DND-41 (cell line): ENCODE results near the gene BRD3.

Source experiments
- ATAC-seq: fragments of 200-7000 bp; cut with Tn5 transposase; 3 replicates; pipeline ENCODE4 v1.9.1; 2021; ENCODE audit warnings: low read depth; ENCODE audit not compliant: insufficient read depth
- DNase-seq: peaks from one replicate; pipeline ENCODE4 v3.0.0-alpha.2; 2020
- H2AFZ ChIP-seq: 2 replicates; pipeline ENCODE4 v1.6.0; 2012; ENCODE audit warnings: low read depth, low read length
- H3K27ac ChIP-seq: 2 replicates; pipeline ENCODE4 v1.5.1; 2012; ENCODE audit warnings: low read length, inconsistent platforms
- H3K27me3 ChIP-seq: fragments of 200-600 bp; sonication (generic); 2 replicates; pipeline ENCODE4 v1.6.0; 2012; ENCODE audit warnings: low read length, mild to moderate bottlenecking, inconsistent platforms; ENCODE audit not compliant: insufficient read depth, poor library complexity
- H3K36me3 ChIP-seq: 2 replicates; pipeline ENCODE4 v1.5.1; 2012; ENCODE audit warnings: low read length, inconsistent platforms; ENCODE audit not compliant: insufficient read depth
- H3K4me1 ChIP-seq: 2 replicates; pipeline ENCODE4 v1.5.1; 2012; ENCODE audit warnings: mild to moderate bottlenecking, low read length; ENCODE audit not compliant: insufficient read depth
- H3K4me2 ChIP-seq: 2 replicates; pipeline ENCODE4 v1.6.0; 2012; ENCODE audit warnings: mild to moderate bottlenecking, moderate library complexity, low read length, inconsistent platforms; ENCODE audit not compliant: insufficient read depth
- H3K4me3 ChIP-seq, 2 experiments: fragments of 200-600 bp in 1 of 2; shearing (Covaris generic) in 1 of 2; 2 replicates each; pipeline ENCODE4 v1.5.1; 2012 to 2016; ENCODE audit warnings: inconsistent platforms in 2 of 2, low read length in 2 of 2, mild to moderate bottlenecking in 2 of 2, low read depth in 1 of 2, moderate library complexity in 1 of 2
- H3K79me2 ChIP-seq: 2 replicates; pipeline ENCODE4 v1.6.0; 2012; ENCODE audit warnings: low read length, inconsistent platforms; ENCODE audit not compliant: insufficient read depth
- H3K9ac ChIP-seq: 2 replicates; pipeline ENCODE4 v1.6.0; 2012; ENCODE audit warnings: low read depth, mild to moderate bottlenecking, inconsistent platforms, low read length, moderate library complexity
- H3K9me3 ChIP-seq: 2 replicates; pipeline ENCODE4 v1.5.1; 2012; ENCODE audit warnings: low read length, moderate library complexity, mild to moderate bottlenecking, inconsistent platforms; ENCODE audit not compliant: insufficient read depth, severe bottlenecking
- H4K20me1 ChIP-seq: 2 replicates; pipeline ENCODE4 v1.6.0; 2012; ENCODE audit warnings: low read length; ENCODE audit not compliant: insufficient read depth
- EZH2 ChIP-seq: IDR thresholded peaks from 3 replicates; pipeline ENCODE4 v1.6.1; 2012; ENCODE audit warnings: borderline replicate concordance, low read depth, mild to moderate bottlenecking, moderate library complexity, low read length, inconsistent platforms; ENCODE audit not compliant: severe bottlenecking
- TF ChIP-seq, protein P1 (sequence below): IDR thresholded peaks from 2 replicates; pipeline ENCODE4 v1.5.1; 2012; ENCODE audit warnings: borderline replicate concordance, low read length, moderate library complexity, mild to moderate bottlenecking; ENCODE audit not compliant: poor library complexity, severe bottlenecking; ENCODE audit errors: extremely low read depth

The BRD3 gene

DNA sequence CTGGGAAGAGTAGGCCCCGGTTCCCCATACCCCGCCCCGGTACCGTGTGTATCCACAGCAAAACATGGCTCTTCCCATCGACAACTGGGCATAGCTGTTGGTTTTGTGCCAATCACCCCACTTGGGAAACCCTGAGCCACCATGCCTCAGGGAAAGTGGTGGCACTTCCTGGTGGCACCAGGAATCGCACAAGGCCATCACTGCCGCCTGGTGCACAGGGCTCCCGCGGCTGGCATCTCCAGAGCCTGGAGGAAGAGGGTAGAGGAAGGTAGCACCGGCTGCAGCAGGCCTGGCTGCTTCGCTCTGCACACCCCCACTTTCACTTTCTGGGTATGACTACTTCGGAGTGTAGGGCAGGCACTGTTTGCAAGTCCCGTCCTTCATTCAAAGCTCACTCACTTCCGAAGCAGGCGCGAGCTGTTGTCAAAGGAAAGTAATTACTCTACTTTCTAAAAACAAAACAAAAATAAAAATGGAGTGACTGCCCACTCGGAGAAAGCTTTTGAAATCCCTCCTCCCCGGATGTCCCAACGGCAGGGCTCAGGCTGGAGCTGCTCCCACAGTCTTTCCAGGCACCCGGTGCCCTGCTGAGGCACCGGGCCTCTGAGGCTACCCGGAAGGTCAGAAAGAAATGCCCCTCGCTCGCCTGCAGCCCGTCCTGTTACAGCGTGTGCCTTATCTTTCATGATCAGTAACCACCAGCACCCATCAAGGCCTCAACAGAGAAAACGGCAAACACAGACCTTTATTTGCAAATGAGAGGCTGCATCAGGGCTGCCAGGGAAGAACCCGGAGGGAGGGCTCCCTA lies 2.0 kb downstream of the BRD3 start:
- peaks cover 51% of the 10 kb centered on the region for H4K20me1 ChIP-seq
- H3K4me1 ChIP-seq, result peaks cover 33% of the 10 kb centered on the region
- peak overlapping the region; percentile 98 for H3K9ac ChIP-seq
- peaks cover 67% of the 10 kb centered on the region for H3K79me2 ChIP-seq
- peak overlapping the region; percentile 80 for H3K4me2 ChIP-seq
- ATAC-seq (peak; percentile 66), DNase-seq (peak; percentile 71)
- H3K9me3 ChIP-seq, result no peaks in the 10 kb centered on the region
- peak overlapping the region; percentile 82 to 94; a peak in 3 of 4 replicates for H3K4me3 ChIP-seq
- peaks cover 13% of the 10 kb centered on the region for H3K27me3 ChIP-seq
- peaks cover 15% of the 10 kb centered on the region; the same call in 1 of the 2 replicates for H3K36me3 ChIP-seq
- H3K27ac ChIP-seq, result peak overlapping the region; percentile 92
- TF ChIP-seq, protein P1, sequence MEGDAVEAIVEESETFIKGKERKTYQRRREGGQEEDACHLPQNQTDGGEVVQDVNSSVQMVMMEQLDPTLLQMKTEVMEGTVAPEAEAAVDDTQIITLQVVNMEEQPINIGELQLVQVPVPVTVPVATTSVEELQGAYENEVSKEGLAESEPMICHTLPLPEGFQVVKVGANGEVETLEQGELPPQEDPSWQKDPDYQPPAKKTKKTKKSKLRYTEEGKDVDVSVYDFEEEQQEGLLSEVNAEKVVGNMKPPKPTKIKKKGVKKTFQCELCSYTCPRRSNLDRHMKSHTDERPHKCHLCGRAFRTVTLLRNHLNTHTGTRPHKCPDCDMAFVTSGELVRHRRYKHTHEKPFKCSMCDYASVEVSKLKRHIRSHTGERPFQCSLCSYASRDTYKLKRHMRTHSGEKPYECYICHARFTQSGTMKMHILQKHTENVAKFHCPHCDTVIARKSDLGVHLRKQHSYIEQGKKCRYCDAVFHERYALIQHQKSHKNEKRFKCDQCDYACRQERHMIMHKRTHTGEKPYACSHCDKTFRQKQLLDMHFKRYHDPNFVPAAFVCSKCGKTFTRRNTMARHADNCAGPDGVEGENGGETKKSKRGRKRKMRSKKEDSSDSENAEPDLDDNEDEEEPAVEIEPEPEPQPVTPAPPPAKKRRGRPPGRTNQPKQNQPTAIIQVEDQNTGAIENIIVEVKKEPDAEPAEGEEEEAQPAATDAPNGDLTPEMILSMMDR, result no peak
- TF ChIP-seq EZH2, result no peak
- H2AFZ ChIP-seq, result no peak overlapping the region

DNA sequence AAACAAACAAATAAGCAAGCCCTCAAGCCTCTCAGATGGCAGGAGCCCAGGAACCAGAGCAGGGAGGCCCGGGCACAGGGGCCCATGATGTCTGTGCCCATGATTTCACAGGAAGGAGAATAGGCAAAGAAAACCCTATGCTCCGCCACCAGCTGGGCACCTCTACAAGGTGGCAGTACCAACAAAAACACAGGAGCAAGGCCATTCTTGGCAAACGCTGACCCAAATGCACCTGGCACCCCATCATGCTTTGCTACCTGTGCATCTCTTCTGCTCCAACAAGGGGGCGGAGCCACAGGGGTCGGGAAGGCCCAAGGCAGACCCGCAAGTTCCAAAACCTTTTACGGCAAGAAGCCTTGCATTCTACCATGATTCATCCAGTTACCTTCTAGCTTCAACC lies 3.1 kb downstream of the BRD3 start:
- peaks cover 78% of the 10 kb centered on the region for H3K79me2 ChIP-seq
- no peak for ATAC-seq

DNA sequence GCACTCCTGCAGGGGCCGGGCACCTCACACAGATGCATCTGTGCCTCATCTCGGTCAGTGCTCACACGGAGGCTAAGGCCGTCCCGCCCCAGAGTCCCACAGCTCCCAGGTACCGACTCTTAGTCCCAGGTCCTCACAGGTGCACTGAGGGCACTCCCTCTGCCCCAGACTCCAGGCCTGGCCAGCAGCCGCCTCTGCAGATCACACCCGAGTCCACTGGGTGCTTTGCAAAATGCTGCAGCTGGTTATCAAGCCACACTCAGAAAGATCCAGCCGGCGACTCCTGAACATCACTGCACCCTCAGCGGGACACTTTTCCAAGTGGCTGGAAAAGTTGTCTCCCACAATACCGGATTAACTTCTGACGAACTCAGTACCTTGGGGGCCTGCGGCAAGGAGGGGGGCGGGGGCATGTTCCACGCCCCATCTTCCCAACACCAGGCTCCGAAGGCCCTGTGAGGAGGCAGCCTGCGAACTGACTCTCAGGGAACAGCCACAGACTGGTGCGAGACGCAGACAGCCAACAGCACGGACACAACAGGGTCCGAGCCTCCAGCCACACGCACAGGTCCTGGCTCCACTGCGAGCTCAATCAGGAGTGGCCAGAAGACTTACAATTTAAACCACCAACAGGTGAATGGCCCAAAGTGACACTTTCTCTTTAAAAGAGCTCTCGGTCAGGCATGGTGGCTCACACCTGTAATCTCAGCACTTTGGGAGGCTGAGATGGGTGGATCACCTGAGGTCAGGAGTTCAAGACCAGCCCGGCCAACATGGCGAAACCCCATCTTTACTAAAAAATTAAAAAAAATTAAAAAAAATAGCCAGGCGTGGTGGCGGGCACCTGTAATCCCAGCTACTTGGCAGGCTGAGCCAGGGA lies 4.0 kb downstream of the BRD3 start:
- Histone ChIP-seq H3K27ac (no peak overlapping the region), H3K4me1 (peaks cover 23% of the 10 kb centered on the region), H3K4me2 (peak overlapping the region; percentile 36; the same call in 1 of the 2 replicates), H3K9me3 (no peaks in the 10 kb centered on the region), H3K4me3 (no peak overlapping the region), H3K79me2 (peaks cover 87% of the 10 kb centered on the region), H3K36me3 (peaks cover 15% of the 10 kb centered on the region; the same call in 1 of the 2 replicates), H4K20me1 (peaks cover 71% of the 10 kb centered on the region), H3K27me3 (no peaks in the 10 kb centered on the region), H3K9ac (no peak overlapping the region), H2AFZ (no peak overlapping the region)
- TF ChIP-seq EZH2, result no peak
- TF ChIP-seq, protein P1, result no peak
- DNase-seq, result no peak
- ATAC-seq, result no peak

More for the DNA sequence above, 3.1 kb downstream of the BRD3 start:
- no peak for DNase-seq
- Histone ChIP-seq H4K20me1 (peaks cover 62% of the 10 kb centered on the region), H3K27me3 (peaks cover 3% of the 10 kb centered on the region), H3K4me3 (no peak overlapping the region), H3K9me3 (no peaks in the 10 kb centered on the region), H3K27ac (no peak overlapping the region), H3K4me2 (0 out of 2 replicates have a peak overlapping the region, but pooled peaks have one; percentile 36), H2AFZ (no peak overlapping the region), H3K4me1 (peaks cover 32% of the 10 kb centered on the region), H3K36me3 (peaks cover 15% of the 10 kb centered on the region; the same call in 1 of the 2 replicates), H3K9ac (no peak overlapping the region)
- TF ChIP-seq, protein P1, result no peak
- TF ChIP-seq EZH2, result no peak
